GM19099 (cell line): ENCODE data around the gene SPX.

Experiments used
- POLR2A ChIP-seq: IDR thresholded peaks from 3 replicates; pipeline ENCODE4 v1.6.1; 2011; ENCODE audit warnings: low read depth; ENCODE audit not compliant: insufficient read length; ENCODE audit errors: extremely low read depth

Gene SPX

DNA sequence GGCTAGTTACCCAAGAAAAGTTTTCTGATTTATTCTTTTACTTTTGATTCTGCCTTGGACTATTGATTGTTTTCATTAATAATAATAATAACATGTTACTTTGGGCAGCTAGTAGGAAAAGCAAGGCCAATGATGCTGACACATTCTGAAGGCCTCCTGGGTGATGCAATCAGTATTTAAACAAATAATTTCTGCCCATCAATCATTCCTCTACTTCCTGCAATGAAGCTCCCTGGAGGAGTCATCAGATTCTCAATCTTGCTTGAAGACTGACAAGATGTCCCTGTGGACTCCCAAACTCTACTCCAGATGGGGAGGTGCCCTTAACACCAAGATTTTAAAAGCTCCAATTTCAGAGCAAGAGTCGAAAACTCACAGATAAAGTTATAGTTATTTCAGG, at the start of gene SPX:
TSS of gene SPX (plus strand) at position 244 of the 400 bp plus-strand sequence. CDS start 177 bp downstream, outside the sequence.
- TF ChIP-seq POLR2A = no peak

DNA sequence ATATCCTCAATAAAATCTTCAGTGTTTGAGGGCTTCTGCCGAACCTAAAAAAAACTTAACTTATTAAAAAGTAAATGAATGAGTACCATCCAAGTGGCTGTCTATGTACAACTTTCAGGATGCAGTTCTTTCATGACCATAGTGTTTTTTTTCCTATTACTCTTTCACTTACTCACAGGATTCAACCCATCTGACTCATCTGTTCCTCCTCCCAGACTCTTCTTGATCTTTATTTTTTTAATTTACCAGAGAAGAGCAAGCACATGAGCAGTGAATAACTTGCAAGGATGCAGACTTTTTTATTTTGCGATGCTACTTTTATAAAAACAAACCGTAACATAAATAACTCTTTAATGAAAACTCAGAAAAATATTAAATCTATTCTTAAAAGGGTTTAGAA, 49.1 kb upstream of the SPX start:
- TF ChIP-seq POLR2A = no peak

DNA sequence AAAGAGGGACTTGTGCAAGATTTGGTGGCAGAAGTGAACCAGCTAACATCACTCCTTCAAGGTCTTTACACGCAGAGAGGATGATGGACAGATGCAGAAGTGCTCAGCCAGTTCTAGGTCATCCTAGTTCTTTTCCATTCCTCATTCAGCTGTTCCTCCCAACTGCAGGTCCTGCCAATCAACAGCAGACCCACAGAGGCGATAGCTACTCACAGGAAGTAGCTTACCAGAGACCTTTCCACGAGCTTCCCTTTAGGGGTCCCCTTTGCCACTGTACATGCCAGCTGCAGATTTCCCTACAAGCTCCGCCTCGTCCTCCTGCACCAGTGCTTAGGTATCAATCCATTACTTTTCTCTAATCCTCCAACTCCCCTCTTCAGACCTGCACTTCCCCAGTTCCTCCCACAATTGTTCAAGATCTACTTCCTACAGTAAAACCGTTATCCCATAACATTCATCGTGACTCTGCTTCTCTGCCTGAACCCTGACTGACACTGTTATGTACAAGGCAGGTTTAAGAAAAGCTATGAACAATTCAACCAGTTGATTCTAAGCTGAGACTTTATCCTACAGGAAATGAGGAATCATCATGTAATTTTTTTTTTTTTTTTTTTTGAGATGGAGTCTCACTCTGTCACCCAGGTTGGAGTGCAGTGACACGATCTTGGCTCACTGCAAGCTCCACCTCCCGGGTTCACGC, 47.2 kb upstream of the SPX start:
- no peak for TF ChIP-seq POLR2A

- no peak for TF ChIP-seq POLR2A
Measured at GRCh38 chr12:21483531-21483930, 42.6 kb upstream of the SPX start.

DNA sequence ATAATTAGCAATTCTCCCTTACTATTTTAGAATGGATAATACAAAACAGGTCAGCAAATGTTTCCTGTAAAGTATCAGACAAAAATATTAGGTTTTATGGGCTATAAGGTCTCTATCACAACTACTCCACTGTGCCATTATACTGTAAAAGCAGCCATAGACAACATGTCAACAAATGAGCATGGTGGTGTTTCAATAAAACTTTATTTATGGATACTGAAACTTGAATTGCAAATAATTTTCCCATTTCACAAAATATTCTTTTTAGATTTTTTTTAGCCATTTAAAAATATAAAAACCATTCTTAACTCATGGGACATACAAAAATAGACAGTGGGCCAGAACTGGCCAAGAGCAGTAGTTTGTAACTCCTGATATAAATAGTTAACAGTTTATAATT, 40.1 kb upstream of the SPX start:
- TF ChIP-seq POLR2A = no peak

DNA sequence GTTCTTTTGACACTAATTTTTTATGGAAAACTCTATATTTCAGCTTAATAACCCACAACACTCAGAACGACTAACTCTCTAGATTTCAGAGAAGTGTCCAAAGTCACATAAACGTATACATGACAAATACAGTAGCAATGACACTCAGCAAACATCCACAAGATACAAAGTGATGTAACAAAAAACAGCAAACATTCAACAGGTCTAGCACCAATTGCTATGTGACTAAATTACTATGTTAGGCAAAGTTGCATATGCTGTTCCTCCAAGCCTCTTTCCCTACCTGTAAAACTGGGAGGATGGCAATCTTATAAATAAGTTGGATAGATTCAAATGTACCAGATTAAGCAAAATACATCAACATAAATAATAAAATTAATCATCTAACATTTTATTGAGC, 26.3 kb upstream of the SPX start:
- TF ChIP-seq POLR2A = no peak

- no peak for TF ChIP-seq POLR2A
Measured at GRCh38 chr12:21500786-21501257, 25.3 kb upstream of the SPX start.

DNA sequence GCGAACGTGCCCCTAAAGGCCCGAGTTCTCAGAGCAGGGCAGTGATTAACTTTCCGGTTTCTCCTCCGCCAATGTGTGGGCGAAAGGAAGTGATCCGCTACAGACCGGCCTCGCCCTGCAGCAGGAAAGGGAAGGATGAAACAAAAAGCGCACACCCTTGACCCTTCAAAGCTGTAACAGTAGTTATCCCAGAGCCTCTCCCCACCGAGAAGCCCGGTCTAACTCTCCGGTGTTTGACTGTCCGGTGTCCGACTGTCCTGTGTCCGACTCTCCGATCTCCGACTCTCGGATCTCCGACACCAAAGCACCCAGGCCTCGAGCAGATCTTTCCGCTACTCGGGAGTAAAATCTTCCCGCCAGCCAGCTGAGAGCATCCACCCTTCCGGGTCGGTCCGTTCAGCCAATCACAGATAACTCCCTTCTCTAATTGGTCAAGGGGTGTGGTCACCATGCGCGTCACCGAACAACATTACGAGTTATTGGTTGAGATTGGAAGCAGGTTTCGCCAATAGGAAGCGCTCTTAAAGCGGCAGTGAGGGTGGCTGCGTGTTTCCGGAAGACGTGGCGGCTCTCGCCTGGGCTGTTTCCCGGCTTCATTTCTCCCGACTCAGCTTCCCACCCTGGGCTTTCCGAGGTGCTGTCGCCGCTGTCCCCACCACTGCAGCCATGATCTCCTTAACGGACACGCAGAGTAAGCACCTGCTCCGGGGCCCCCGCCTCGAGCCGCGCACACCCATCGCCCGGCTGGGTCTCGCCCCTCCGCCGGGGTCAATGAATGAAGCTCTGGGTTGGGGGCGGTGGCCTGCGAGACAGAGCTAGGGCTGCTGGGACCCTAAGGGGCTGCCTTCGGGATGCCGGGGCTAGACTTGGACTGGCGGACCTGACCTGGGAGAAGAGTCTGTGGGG, 24.6 kb upstream of the SPX start, which contains the start of the genes GOLT1B and RECQL:
TSS of gene GOLT1B (plus strand) at position 532 of the 906 bp plus-strand sequence. CDS start at position 667, 135 bp downstream.
TSS of gene RECQL (minus strand) at position 378 of the 906 bp plus-strand sequence. CDS start 2,065 bp downstream, outside the sequence.
- peak; percentile 86 for TF ChIP-seq POLR2A

DNA sequence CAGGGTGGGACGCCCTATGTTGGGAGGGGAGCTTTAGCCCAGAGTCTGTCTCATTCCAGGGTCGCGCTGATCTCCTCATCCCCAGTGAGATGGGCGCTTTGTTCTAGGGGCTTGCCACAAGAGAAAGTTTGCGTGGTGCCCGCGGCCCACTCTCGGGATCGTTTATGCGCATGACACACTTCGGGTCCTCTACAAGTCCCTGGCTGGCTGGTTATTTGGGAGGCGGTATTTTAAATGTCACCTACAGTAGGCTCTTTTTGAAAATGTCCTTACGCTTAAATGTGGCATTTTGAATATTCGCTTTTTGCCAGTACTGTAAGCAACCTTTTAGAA, 24.0 kb upstream of the SPX start:
- no peak for TF ChIP-seq POLR2A

DNA sequence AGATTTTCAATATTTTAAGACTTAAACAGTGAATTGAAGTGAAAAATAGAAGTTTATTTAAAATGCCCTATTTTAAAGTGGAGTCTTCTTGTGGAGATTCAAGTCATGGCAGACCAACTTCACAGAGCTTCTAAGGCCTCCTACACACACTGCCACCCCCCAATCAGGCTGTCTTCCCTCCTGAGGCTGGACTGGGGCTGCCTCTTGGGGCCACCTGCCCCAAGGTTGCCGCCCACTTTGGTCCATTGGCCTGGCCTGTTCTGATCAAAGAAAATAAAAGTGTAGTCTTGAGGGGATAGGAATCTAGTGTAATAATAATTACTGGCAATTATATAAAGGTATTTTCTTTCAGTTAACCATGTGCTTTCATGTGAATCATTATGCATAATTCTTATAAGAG, 23.2 kb upstream of the SPX start:
- TF ChIP-seq POLR2A = no peak

DNA sequence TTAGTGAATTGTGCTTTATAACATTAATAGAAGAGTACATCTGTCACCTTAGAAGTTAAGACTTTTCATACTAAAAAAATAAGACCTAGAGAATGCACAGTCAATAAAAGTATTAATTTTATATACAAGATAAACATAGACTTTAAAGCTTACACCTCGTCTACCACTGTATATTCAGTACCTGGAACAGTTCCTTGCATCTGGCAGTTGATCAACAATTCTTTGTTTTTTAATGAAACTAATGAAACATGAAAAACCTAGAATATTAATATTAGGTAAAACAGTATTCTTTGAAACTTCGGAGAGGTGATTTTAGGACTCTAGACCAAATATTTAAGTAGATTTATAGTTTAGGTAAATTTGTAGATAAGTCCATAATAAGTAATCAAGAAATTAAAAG, 20.2 kb upstream of the SPX start:
- no peak for TF ChIP-seq POLR2A

DNA sequence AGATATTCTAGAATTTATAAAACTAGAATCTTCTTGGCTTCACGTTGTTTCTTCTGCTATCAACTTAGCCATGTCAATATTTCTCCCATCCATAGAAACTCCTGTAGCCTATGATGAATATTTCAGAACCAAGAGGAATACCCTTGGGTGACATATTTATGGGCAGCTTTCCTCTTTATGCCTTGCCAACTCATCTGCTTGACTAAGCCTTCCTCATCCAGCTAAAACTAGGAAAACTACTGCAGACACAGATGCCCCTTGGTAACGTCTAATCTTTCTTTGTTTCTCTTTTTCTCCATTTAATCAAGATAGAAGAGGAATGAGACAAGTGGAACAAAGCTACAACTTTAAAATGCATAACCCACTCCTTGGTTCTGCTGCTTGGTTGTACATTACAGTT, 18.2 kb upstream of the SPX start:
- no peak for TF ChIP-seq POLR2A

DNA sequence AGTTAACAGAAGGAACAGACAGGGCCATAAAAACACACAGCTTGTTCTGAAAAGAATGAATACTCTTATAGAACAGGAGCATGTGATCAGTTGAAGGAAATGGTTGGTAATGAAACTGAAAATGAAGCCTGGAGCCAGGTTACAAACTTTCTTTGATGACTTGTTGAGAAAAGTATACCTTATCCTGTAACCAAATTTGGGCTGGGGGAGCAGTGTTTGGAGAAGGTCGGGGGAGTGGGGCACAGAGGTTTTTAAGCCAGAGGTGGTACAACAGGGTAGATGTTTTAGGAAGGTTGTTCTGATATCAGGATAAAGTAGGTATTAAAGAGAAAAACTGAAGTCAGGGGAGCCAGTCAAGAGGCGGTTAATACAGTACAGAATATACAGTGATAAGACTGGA, 16.3 kb upstream of the SPX start:
- TF ChIP-seq POLR2A = no peak

- no peak for TF ChIP-seq POLR2A
Measured at GRCh38 chr12:21516281-21516680, 9.8 kb upstream of the SPX start.

DNA sequence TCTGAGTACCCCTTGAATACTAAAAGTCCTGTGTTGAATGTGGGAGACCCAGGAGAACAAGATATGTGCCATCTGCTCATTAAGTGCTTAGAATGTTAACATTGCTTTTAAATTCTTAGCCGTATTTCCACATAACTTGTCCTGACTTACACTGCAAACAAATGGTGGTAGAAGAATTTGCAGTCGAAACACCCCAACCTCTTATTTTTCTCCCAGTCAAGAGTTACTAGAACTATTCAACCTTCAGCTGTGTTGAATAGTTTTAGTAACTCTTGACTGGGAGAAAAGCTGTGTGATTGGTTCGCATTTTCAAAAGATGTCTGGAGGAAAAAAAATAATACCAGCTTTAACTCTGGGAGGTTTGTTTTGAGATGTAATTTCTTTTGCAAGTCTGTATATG, 7.6 kb upstream of the SPX start:
- TF ChIP-seq POLR2A = no peak

- no peak for TF ChIP-seq POLR2A
Measured at GRCh38 chr12:21521541-21521940, 4.6 kb upstream of the SPX start.
